Measurements from ENCODE around the gene RNPEPL1. TPM values are rescaled to one million over a fixed set of nuclear protein-coding genes. Genes with fewer than 3 reads are reported as not detected.

RNPEPL1 gene
- total and polyA plus RNA-seq, 2 experiments from 2014 or later = 6.0 to 21.0 TPM

DNA sequence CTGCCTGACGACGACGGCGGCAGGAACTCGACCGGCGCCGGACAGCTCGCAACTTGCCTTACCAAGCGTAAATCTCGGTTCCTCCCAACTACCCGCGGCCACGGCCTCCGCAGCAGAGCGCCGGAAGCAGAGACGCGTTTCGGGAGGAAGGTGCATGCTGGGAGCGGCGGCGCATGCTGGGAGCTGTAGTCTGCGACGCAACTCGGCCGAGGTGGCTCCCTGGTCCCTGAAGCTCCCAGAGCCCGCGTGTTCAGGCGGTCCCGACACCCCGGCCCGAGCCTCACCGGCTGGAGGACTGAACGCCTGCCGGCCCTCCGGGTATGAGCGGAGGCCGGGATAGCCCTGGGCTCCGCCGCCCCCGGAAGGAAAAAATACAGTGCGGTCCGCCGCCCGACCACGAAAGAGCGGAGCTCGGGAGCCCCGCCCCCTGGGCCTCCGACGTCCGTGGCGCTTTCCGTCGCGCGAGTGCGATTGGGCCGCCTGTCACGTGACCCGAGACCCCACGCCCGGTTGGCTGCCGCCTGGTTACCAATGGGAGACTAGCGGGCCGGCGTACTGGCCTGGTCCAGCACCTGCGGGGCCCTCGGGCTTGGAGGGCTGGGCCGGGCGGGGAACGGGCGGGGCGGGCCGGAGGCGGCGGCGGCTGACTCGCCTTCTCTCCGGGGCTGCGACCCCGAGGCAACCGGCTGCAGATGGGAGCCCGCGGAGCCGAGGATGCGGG, 18.1 kb downstream of the RNPEPL1 start, which contains the start of gene CAPN10:
Gene CAPN10 (plus strand): TSS at position 537 of the 721 bp plus-strand sequence. CDS start 178 bp downstream, at position 715.
- Mint-ChIP-seq H3K4me3 (peak within 1 kb of the TSS; percentile 96), H3K4me1 (peaks cover 36% of the 10 kb centered on the region), H3K27me3 (ENCODE audit: insufficient read depth, low read depth, poor library complexity) (peaks cover 19% of the 10 kb centered on the region), H3K9me3 (no peaks in the 10 kb centered on the region), H3K36me3 (ENCODE audit: low read depth) (peaks cover 6% of the 10 kb centered on the region; the same call in 2 of the 3 replicates), H3K27ac (peak within 1 kb of the TSS; percentile 88)
- no peaks in the 10 kb centered on the region for H3K9me2 ChIP-seq (ENCODE audit: insufficient read depth)
- H3K4me1 ChIP-seq (ENCODE audit: insufficient read depth) = peaks cover 20% of the 10 kb centered on the region
- DNase-seq (ENCODE audit: low spot score) (peak; percentile 98), ATAC-seq (peak; percentile 85)
- no peaks in the 10 kb centered on the region for H3K27me3 ChIP-seq (ENCODE audit: insufficient read depth)
- peak within 1 kb of the TSS; percentile 94 for H3K4me3 ChIP-seq
- TF ChIP-seq, protein P1, sequence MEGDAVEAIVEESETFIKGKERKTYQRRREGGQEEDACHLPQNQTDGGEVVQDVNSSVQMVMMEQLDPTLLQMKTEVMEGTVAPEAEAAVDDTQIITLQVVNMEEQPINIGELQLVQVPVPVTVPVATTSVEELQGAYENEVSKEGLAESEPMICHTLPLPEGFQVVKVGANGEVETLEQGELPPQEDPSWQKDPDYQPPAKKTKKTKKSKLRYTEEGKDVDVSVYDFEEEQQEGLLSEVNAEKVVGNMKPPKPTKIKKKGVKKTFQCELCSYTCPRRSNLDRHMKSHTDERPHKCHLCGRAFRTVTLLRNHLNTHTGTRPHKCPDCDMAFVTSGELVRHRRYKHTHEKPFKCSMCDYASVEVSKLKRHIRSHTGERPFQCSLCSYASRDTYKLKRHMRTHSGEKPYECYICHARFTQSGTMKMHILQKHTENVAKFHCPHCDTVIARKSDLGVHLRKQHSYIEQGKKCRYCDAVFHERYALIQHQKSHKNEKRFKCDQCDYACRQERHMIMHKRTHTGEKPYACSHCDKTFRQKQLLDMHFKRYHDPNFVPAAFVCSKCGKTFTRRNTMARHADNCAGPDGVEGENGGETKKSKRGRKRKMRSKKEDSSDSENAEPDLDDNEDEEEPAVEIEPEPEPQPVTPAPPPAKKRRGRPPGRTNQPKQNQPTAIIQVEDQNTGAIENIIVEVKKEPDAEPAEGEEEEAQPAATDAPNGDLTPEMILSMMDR (conservative IDR thresholded peaks at IDR 0.05; ENCODE audit: low read depth in 2 of 2) = no peak
- TF ChIP-seq, protein P2, sequence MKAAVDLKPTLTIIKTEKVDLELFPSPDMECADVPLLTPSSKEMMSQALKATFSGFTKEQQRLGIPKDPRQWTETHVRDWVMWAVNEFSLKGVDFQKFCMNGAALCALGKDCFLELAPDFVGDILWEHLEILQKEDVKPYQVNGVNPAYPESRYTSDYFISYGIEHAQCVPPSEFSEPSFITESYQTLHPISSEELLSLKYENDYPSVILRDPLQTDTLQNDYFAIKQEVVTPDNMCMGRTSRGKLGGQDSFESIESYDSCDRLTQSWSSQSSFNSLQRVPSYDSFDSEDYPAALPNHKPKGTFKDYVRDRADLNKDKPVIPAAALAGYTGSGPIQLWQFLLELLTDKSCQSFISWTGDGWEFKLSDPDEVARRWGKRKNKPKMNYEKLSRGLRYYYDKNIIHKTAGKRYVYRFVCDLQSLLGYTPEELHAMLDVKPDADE (IDR thresholded peaks at IDR 0.05) = peak; percentile 97
- no peak for TF ChIP-seq EZH2 (IDR thresholded peaks at IDR 0.05; ENCODE audit: low read depth, unreplicated experiment)
- TF ChIP-seq ZNF114 (CRISPR knock-in tag; IDR thresholded peaks at IDR 0.05) = no peak
- no peak for TF ChIP-seq STAT1 (IDR thresholded peaks at IDR 0.05; ENCODE audit: unreplicated experiment)
- TF ChIP-seq CREB1 (CRISPR knock-in tag; IDR thresholded peaks at IDR 0.05; ENCODE audit: low read depth) = peak; percentile 79
- TF ChIP-seq EZH2phosphoT487 (IDR thresholded peaks at IDR 0.05; ENCODE audit: unreplicated experiment) = no peak
- peak; percentile 71 for TF ChIP-seq POLR2AphosphoS5 (IDR thresholded peaks at IDR 0.05; ENCODE audit: low read depth)
- no peaks in the 10 kb centered on the region for H3K36me3 ChIP-seq (ENCODE audit: insufficient read depth)
- H2AFZ ChIP-seq = peak within 1 kb of the TSS; percentile 93
- peaks cover 84% of the 10 kb centered on the region for H3K79me2 ChIP-seq (replicated peaks; ENCODE audit: insufficient read depth)
- 0 out of 2 replicates have a peak within 1 kb of the TSS, but pooled peaks have one; percentile 39 for H3K27ac ChIP-seq (ENCODE audit: low read depth)
- H3K4me2 ChIP-seq = peak within 1 kb of the TSS; percentile 97
- H4K20me1 ChIP-seq (replicated peaks; ENCODE audit: insufficient read depth) = peaks cover 26% of the 10 kb centered on the region
- no peaks in the 10 kb centered on the region for H3F3A ChIP-seq (replicated peaks; ENCODE audit: low read depth)

DNA sequence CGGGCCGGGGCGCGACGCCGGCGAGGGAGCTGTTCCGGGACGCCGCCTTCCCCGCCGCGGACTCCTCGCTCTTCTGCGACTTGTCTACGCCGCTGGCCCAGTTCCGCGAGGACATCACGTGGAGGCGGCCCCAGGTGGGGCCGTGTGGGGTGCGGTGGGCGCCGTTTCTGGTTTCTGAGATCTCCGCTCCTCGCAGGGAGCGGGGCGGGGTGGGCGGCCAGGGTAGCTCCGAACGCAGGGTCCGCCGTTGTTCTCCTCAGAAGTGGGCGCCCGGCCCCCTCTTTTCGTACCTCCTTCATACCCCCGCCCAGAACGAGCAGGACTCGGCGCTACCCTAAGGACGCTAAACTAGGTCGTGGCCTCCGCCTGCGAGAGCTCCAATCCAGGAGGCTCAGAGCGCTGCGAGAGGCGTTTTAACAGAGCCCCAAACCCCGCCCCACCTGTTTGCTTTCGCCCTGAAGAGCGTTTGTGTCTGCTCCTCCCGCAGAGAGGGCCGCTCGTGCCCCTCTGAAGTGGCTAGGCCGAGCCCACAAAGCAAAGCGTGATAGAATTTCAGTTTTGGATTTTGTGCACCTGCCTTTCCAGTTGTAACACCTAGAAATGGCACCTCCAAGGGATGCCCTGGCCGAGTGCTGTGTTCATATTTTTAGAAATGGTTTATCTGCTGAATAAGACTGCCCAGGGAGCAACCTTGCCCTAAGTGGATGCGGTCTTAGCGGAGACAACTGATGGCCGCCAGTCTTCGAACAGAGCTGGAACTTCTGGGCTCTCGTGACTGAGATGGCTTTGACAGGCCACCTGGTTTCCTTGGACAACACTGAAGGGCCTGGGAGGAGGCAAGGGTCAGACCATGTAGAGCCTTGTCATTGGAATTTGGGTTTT, 18.9 kb downstream of the RNPEPL1 start:
- DNase-seq (ENCODE audit: low spot score) (peak; percentile 77), ATAC-seq (peak; percentile 41)
- TF ChIP-seq NANOG (IDR thresholded peaks at IDR 0.05; ENCODE audit: borderline replicate concordance) (no peak), STAT1 (IDR thresholded peaks at IDR 0.05; ENCODE audit: unreplicated experiment) (no peak), CREB1 (CRISPR knock-in tag; IDR thresholded peaks at IDR 0.05; ENCODE audit: low read depth) (no peak), POLR2AphosphoS5 (IDR thresholded peaks at IDR 0.05; ENCODE audit: low read depth) (no peak), EZH2phosphoT487 (IDR thresholded peaks at IDR 0.05; ENCODE audit: unreplicated experiment) (no peak), ZNF114 (CRISPR knock-in tag; IDR thresholded peaks at IDR 0.05) (no peak)
- TF ChIP-seq, protein P2 (IDR thresholded peaks at IDR 0.05) = no peak
- Histone ChIP-seq H3K4me2 (peak overlapping the region; percentile 97), H3K4me3 (peak overlapping the region; percentile 94), H3F3A (replicated peaks; ENCODE audit: low read depth) (no peaks in the 10 kb centered on the region), H3K9me2 (ENCODE audit: insufficient read depth) (no peaks in the 10 kb centered on the region), H3K79me2 (replicated peaks; ENCODE audit: insufficient read depth) (peaks cover 83% of the 10 kb centered on the region), H2AFZ (peak overlapping the region; percentile 66; the same call in 1 of the 2 replicates), H3K36me3 (ENCODE audit: insufficient read depth) (no peaks in the 10 kb centered on the region), H3K4me1 (ENCODE audit: insufficient read depth) (peaks cover 20% of the 10 kb centered on the region), H4K20me1 (replicated peaks; ENCODE audit: insufficient read depth) (peaks cover 26% of the 10 kb centered on the region), H3K27ac (ENCODE audit: low read depth) (no peak overlapping the region), H3K27me3 (ENCODE audit: insufficient read depth) (no peaks in the 10 kb centered on the region)
- H3K27me3 Mint-ChIP-seq (ENCODE audit: insufficient read depth, low read depth, poor library complexity) = peaks cover 19% of the 10 kb centered on the region
- H3K27ac Mint-ChIP-seq = 0 out of 2 replicates have a peak overlapping the region, but pooled peaks have one; percentile 31
- peak overlapping the region; percentile 96 for H3K4me3 Mint-ChIP-seq
- peaks cover 36% of the 10 kb centered on the region for H3K4me1 Mint-ChIP-seq
- no peaks in the 10 kb centered on the region for H3K9me3 Mint-ChIP-seq
- peaks cover 6% of the 10 kb centered on the region; the same call in 2 of the 3 replicates for H3K36me3 Mint-ChIP-seq (ENCODE audit: low read depth)
